ENCODE data around the gene EVC. TPM values are rescaled to one million over a fixed set of nuclear protein-coding genes. Genes with fewer than 3 reads are reported as not detected.

Gene EVC
- total RNA-seq, 1 experiment from 2014 or later = 17.3 TPM

DNA sequence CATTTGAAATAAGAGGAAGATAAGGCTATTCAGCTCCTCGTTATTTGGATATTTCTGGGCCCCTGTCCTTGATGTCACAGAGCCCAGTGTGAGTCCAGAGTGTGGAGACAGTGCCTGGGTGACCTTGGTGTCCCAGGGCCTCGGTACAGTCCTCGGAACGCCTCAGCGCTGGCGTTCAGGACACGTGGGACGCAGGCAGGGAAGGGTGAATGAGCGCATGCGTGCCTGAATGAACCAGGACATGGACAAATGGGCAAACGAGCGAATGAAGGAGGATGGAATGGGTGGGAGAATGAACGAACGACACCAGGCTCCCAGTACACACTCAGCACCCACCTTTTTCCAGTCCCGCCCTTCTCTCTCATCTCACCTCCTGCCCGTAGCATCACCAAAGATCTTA, 44.2 kb downstream of the EVC start:
- H3K9me3 ChIP-seq (ENCODE audit: low read depth, low read length, poor library complexity, severe bottlenecking) = no peaks in the 10 kb centered on the region
- no TSS peak for BruUV-seq (replicated peaks)
- H3K36me3 ChIP-seq (ENCODE audit: insufficient read depth, low read length, poor library complexity, severe bottlenecking) = peaks cover 12% of the 10 kb centered on the region
- peaks cover 7% of the 10 kb centered on the region for H3K4me1 ChIP-seq (ENCODE audit: insufficient read depth, low read length, poor library complexity, severe bottlenecking)
- TF ChIP-seq EZH2 (IDR thresholded peaks at IDR 0.05; ENCODE audit: borderline replicate concordance, low read depth, low read length, poor library complexity, severe bottlenecking) = no peak
- TF ChIP-seq, protein P1, sequence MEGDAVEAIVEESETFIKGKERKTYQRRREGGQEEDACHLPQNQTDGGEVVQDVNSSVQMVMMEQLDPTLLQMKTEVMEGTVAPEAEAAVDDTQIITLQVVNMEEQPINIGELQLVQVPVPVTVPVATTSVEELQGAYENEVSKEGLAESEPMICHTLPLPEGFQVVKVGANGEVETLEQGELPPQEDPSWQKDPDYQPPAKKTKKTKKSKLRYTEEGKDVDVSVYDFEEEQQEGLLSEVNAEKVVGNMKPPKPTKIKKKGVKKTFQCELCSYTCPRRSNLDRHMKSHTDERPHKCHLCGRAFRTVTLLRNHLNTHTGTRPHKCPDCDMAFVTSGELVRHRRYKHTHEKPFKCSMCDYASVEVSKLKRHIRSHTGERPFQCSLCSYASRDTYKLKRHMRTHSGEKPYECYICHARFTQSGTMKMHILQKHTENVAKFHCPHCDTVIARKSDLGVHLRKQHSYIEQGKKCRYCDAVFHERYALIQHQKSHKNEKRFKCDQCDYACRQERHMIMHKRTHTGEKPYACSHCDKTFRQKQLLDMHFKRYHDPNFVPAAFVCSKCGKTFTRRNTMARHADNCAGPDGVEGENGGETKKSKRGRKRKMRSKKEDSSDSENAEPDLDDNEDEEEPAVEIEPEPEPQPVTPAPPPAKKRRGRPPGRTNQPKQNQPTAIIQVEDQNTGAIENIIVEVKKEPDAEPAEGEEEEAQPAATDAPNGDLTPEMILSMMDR (conservative IDR thresholded peaks at IDR 0.05; ENCODE audit: low read depth, low read length) = no peak
- intact Hi-C loops (cut with micrococcal nuclease; ENCODE audit: unreplicated experiment) = no loop called here
- no peak for DNase-seq (ENCODE audit: low spot score)
- no peak overlapping the region for H3K4me3 ChIP-seq (ENCODE audit: low read depth, low read length, poor library complexity, severe bottlenecking)
- CTCF ChIA-PET = no interaction called here
- H3K27me3 ChIP-seq (replicated peaks; ENCODE audit: insufficient read depth, low read depth, low read length, poor library complexity) = no peaks in the 10 kb centered on the region
- H3K27ac ChIP-seq (ENCODE audit: low read depth, low read length, poor library complexity, severe bottlenecking) = no peak overlapping the region
- POLR2A ChIA-PET (ENCODE audit: low non-redundant PET) = no interaction called here

DNA sequence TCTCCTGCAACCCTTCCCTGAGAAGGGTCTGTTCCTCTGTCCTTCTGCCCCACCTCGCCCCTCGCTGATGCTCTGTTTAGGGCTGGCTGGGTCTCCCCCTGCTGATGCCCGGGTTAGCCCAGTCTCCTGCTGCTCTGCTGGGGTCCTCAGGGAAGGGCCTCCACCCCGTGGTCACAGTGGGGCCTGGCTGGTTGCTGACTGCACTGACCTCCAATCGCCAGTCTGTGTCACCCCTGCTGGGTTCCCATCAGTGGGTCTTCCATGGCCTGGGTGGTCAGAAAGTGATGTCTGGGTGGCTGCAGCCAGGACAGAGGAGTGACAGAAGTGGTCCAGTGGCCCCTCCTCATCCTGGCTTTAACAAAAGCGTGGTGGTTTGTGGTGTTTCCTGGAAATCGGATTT, 44.7 kb downstream of the EVC start:
- intact Hi-C loops (cut with micrococcal nuclease; ENCODE audit: unreplicated experiment) = no loop called here
- CTCF ChIA-PET = no interaction called here
- Histone ChIP-seq H3K36me3 (ENCODE audit: insufficient read depth, low read length, poor library complexity, severe bottlenecking) (peaks cover 12% of the 10 kb centered on the region), H3K27me3 (replicated peaks; ENCODE audit: insufficient read depth, low read depth, low read length, poor library complexity) (no peaks in the 10 kb centered on the region), H3K4me3 (ENCODE audit: low read depth, low read length, poor library complexity, severe bottlenecking) (no peak overlapping the region), H3K27ac (ENCODE audit: low read depth, low read length, poor library complexity, severe bottlenecking) (no peak overlapping the region), H3K4me1 (ENCODE audit: insufficient read depth, low read length, poor library complexity, severe bottlenecking) (peaks cover 7% of the 10 kb centered on the region), H3K9me3 (ENCODE audit: low read depth, low read length, poor library complexity, severe bottlenecking) (no peaks in the 10 kb centered on the region)
- TF ChIP-seq EZH2 (IDR thresholded peaks at IDR 0.05; ENCODE audit: borderline replicate concordance, low read depth, low read length, poor library complexity, severe bottlenecking) = no peak
- TF ChIP-seq, protein P1 (conservative IDR thresholded peaks at IDR 0.05; ENCODE audit: low read depth, low read length) = no peak
- POLR2A ChIA-PET (ENCODE audit: low non-redundant PET) = no interaction called here
- no peak for DNase-seq (ENCODE audit: low spot score)
- BruUV-seq (replicated peaks) = no TSS peak

DNA sequence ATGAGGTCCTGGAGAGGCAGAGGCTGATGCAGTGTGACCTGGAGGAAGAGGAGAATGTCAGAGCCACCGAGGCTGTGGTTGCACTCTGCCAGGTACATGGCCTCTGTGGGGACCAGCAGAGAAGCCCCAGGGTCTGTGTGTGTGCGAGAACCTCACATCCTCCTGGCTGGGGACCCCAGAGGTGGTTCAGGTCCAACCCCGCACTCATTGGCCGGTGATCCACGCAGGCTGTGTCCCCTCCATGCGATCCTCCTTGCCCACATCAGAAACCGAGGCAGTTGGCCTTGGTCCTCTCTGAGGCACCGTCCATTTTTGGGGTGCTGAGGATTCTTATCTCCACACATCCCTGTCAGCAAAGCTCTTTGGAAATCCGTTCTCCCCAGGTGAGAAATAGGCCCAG, 45.3 kb downstream of the EVC start:
- TF ChIP-seq EZH2 (IDR thresholded peaks at IDR 0.05; ENCODE audit: borderline replicate concordance, low read depth, low read length, poor library complexity, severe bottlenecking) = no peak
- TF ChIP-seq, protein P1 (conservative IDR thresholded peaks at IDR 0.05; ENCODE audit: low read depth, low read length) = no peak
- Histone ChIP-seq H3K4me1 (ENCODE audit: insufficient read depth, low read length, poor library complexity, severe bottlenecking) (peaks cover 7% of the 10 kb centered on the region), H3K4me3 (ENCODE audit: low read depth, low read length, poor library complexity, severe bottlenecking) (no peak overlapping the region), H3K27ac (ENCODE audit: low read depth, low read length, poor library complexity, severe bottlenecking) (no peak overlapping the region), H3K27me3 (replicated peaks; ENCODE audit: insufficient read depth, low read depth, low read length, poor library complexity) (no peaks in the 10 kb centered on the region), H3K9me3 (ENCODE audit: low read depth, low read length, poor library complexity, severe bottlenecking) (no peaks in the 10 kb centered on the region), H3K36me3 (ENCODE audit: insufficient read depth, low read length, poor library complexity, severe bottlenecking) (peaks cover 12% of the 10 kb centered on the region)
- ChIA-PET POLR2A (ENCODE audit: low non-redundant PET) (no interaction called here), CTCF (no interaction called here)
- DNase-seq (ENCODE audit: low spot score) = no peak
- no TSS peak for BruUV-seq (replicated peaks)
- intact Hi-C loops (cut with micrococcal nuclease; ENCODE audit: unreplicated experiment) = no loop called here
